Posterior vena cava (tissue), 2 donors: ENCODE results near the gene ZZZ3. TPM values are rescaled to one million over a fixed set of nuclear protein-coding genes. Genes with fewer than 3 reads are reported as not detected.
"Not testable (repeated sequence)": the region's sequence is repeated elsewhere in the genome, so short reads cannot be mapped to it uniquely, and the experiment has no call there.

Experiments
- DNase-seq: peaks from one replicate; pipeline ENCODE4 v3.0.0-alpha.2; 2020; ENCODE audit warnings: low spot score
- intact Hi-C, 2 donors: fragments of 100-400 bp; cut with DNase I; formaldehyde crosslinking; loops; one replicate each; pipeline versions ENCODE4 v1.14.1 to v1.14.2; 2022 to 2023
- total RNA-seq, 2 donors: library from RNA; stranded (reverse); fragmentation: NEBNext Ultra II Directional; extraction: Animal tissue kit (Norgen Biotek cat#: 25700); gene quantifications; one replicate each; pipeline ENCODE4 v1.2.1, GENCODE V29; 2021
- donor health status: DM: yes; HTN: yes; CAD: no.
- donor health status: DM: yes; HTN: yes; CAD: no.

The ZZZ3 gene
- total RNA-seq, 2 donors from 2014 or later, result 39.0 to 42.3 TPM

GRCh38 chr1:77673716-77674355 lies 8.6 kb downstream of the ZZZ3 start:
- intact Hi-C loops, result no loop called here
- no peak for DNase-seq

GRCh38 chr1:77673030-77673429 lies 9.4 kb downstream of the ZZZ3 start:
- no peak for DNase-seq
- intact Hi-C loops, result no loop called here

GRCh38 chr1:77672374-77672773 lies 10.1 kb downstream of the ZZZ3 start:
- intact Hi-C loops, result no loop called here
- no peak for DNase-seq

GRCh38 chr1:77671836-77672235 lies 10.6 kb downstream of the ZZZ3 start:
- no peak for DNase-seq
- intact Hi-C loops, result no loop called here

- DNase-seq, result no peak
- intact Hi-C loops, result no loop called here
These were observed 12.1 kb downstream of the ZZZ3 start for GRCh38 chr1:77670330-77670729.

GRCh38 chr1:77668924-77669449 lies 13.5 kb downstream of the ZZZ3 start:
- DNase-seq, result no peak

GRCh38 chr1:77664939-77665516 lies 17.4 kb downstream of the ZZZ3 start:
- no peak for DNase-seq
- intact Hi-C loops, result no loop called here

More at GRCh38 chr1:77668924-77669449, 13.5 kb downstream of the ZZZ3 start:
- intact Hi-C loops, result no loop called here

GRCh38 chr1:77661696-77662095 lies 20.8 kb downstream of the ZZZ3 start:
- intact Hi-C loops, result no loop called here
- no peak for DNase-seq

- no peak for DNase-seq
- intact Hi-C loops, result no loop called here
These were observed 22.4 kb downstream of the ZZZ3 start for GRCh38 chr1:77659879-77660593.

- intact Hi-C loops, result no loop called here
- DNase-seq, result no peak
These were observed 24.2 kb downstream of the ZZZ3 start for GRCh38 chr1:77658271-77658670.

GRCh38 chr1:77655431-77655974 lies 27.0 kb downstream of the ZZZ3 start:
- DNase-seq, result no peak
- intact Hi-C loops, result no loop called here

- DNase-seq, result no peak
- intact Hi-C loops, result no loop called here
These were observed 29.4 kb downstream of the ZZZ3 start for GRCh38 chr1:77652970-77653516.

- intact Hi-C loops, result no loop called here
- DNase-seq, result no peak
These were observed 30.2 kb downstream of the ZZZ3 start for GRCh38 chr1:77652268-77652667.

GRCh38 chr1:77649127-77649526 lies 33.3 kb downstream of the ZZZ3 start:
- DNase-seq, result no peak
- intact Hi-C loops, result no loop called here

GRCh38 chr1:77646224-77646623 lies 36.2 kb downstream of the ZZZ3 start:
- DNase-seq, intact Hi-C loops: not testable (repeated sequence)

- no peak for DNase-seq
- intact Hi-C loops, result no loop called here
These were observed 39.0 kb downstream of the ZZZ3 start for GRCh38 chr1:77643456-77643855.

- no peak for DNase-seq
- intact Hi-C loops, result no loop called here
These were observed 39.5 kb downstream of the ZZZ3 start for GRCh38 chr1:77642941-77643340.

- DNase-seq, result no peak
- intact Hi-C loops, result no loop called here
These were observed 40.3 kb downstream of the ZZZ3 start for GRCh38 chr1:77642196-77642595.

- no peak for DNase-seq
- intact Hi-C loops, result loop anchor here in 1 of 2 donors (10.0 kb wide), 1 partner anchor 1735 kb away; no protein-coding TSS in a partner anchor
These were observed 42.8 kb downstream of the ZZZ3 start for GRCh38 chr1:77639557-77640069.

- intact Hi-C loops, result loop anchor here in 1 of 2 donors (10.0 kb wide), 1 partner anchor 1736 kb away; no protein-coding TSS in a partner anchor
- no peak for DNase-seq
These were observed 43.4 kb downstream of the ZZZ3 start for GRCh38 chr1:77639056-77639455.
